Adrenal gland (tissue), 5 donors: ENCODE data around the gene DMD.

Experiments
- POLR2A ChIP-seq, 2 donors: fragments of 450-650 bp; IDR thresholded peaks; one replicate each; pipeline ENCODE4 v1.6.1; 2017; ENCODE audit warnings: antibody characterized with exemption in 2 of 2, mild to moderate bottlenecking in 2 of 2, moderate library complexity in 1 of 2
- TF ChIP-seq, protein P1 (sequence below), 6 experiments: fragments of 450-650 bp in 4 of 6; fragments of 200-600 bp in 2 of 6; sonication (generic) in 1 of 6; IDR thresholded peaks; 1 replicate in 5 of 6; 2 replicates in 1 of 6; pipeline versions ENCODE4 v1.5.1 to v1.8.0; 2016 to 2021; ENCODE audit warnings: antibody characterized with exemption in 6 of 6, mild to moderate bottlenecking in 2 of 6, moderate library complexity in 1 of 6
- donor health status: DM: no; HTN: no; CAD: no.

DNA sequence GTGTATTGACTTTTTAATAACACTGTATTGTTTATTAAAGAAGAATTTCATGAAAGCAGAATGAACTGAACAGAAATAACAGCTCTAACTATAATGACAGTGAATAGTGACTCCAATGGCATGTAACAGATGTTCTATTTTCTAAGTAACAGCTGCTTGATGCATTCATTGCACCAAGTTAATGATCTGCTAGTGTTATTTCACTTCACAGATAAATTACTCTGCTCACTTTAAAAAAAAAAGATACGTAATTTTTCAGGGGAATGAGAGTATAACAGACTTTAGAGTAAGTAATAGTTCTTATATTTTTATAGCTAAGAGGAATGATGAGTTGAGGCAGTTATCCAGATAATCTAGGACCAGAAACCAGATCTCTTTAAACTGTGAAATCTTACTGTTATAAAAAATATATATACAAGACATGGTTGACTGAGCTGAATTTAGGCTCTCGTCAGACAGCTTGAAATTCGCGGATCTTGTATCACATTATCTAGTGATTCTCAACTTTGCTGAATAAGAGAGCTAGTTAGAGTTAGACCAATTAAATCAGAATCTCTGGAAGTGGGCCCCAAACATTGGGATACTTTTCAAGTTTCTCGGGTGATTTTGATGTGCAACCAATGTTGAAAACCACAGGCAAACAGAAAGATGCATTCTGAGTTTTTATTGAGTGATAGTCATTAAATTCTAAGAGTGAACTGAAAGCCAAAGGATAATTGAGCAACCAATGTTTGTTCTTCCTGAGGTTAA lies 840.7 kb downstream of the DMD start:
- TF ChIP-seq, protein P1, sequence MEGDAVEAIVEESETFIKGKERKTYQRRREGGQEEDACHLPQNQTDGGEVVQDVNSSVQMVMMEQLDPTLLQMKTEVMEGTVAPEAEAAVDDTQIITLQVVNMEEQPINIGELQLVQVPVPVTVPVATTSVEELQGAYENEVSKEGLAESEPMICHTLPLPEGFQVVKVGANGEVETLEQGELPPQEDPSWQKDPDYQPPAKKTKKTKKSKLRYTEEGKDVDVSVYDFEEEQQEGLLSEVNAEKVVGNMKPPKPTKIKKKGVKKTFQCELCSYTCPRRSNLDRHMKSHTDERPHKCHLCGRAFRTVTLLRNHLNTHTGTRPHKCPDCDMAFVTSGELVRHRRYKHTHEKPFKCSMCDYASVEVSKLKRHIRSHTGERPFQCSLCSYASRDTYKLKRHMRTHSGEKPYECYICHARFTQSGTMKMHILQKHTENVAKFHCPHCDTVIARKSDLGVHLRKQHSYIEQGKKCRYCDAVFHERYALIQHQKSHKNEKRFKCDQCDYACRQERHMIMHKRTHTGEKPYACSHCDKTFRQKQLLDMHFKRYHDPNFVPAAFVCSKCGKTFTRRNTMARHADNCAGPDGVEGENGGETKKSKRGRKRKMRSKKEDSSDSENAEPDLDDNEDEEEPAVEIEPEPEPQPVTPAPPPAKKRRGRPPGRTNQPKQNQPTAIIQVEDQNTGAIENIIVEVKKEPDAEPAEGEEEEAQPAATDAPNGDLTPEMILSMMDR (IDR thresholded peaks at IDR 0.05) = no peak
- TF ChIP-seq POLR2A (IDR thresholded peaks at IDR 0.05) = no peak
